Mesendoderm (in vitro differentiated cells): Measurements from ENCODE around the gene RGS14.
A peak's percentile ranks its signal among the peaks of the same experiment; 100 is the strongest.

ENCODE experiments used
- DNase-seq: peaks from one replicate; pipeline ENCODE4 v3.0.0; 2013
- H2AK5ac ChIP-seq: 2 replicates; pipeline ENCODE4 v1.6.1; 2013; ENCODE audit warnings: low read length, inconsistent platforms
- H2BK120ac ChIP-seq: 2 replicates; pipeline ENCODE4 v1.6.1; 2013; ENCODE audit warnings: low read depth, mild to moderate bottlenecking, low read length, moderate library complexity, mixed read lengths
- H2BK15ac ChIP-seq: replicated peaks from 2 replicates; pipeline ENCODE4 v1.6.1; 2013; ENCODE audit warnings: low read depth, mild to moderate bottlenecking, moderate library complexity
- H2BK5ac ChIP-seq: 2 replicates; pipeline ENCODE4 v1.6.1; 2013; ENCODE audit warnings: low read length, inconsistent platforms
- H3K18ac ChIP-seq: 2 replicates; pipeline ENCODE4 v1.6.1; 2013; ENCODE audit warnings: mild to moderate bottlenecking, low read length, mixed read lengths
- H3K23ac ChIP-seq: one replicate; pipeline ENCODE4 v1.6.1; 2013; ENCODE audit warnings: low read length
- H3K27ac ChIP-seq: 2 replicates; pipeline ENCODE4 v1.5.1; 2013; ENCODE audit warnings: low read depth, mild to moderate bottlenecking, inconsistent platforms, low read length, moderate library complexity
- H3K27me3 ChIP-seq: 2 replicates; pipeline ENCODE4 v1.6.1; 2013; ENCODE audit warnings: low read length, control low read depth, mild to moderate bottlenecking, inconsistent platforms; ENCODE audit not compliant: insufficient read depth, poor library complexity
- H3K36me3 ChIP-seq: 2 replicates; pipeline ENCODE4 v1.6.1; 2013; ENCODE audit warnings: low read length, inconsistent platforms; ENCODE audit not compliant: control insufficient read depth, insufficient read depth
- H3K4ac ChIP-seq: one replicate; pipeline ENCODE4 v1.6.1; 2013; ENCODE audit warnings: low read depth, mild to moderate bottlenecking, low read length, moderate library complexity
- H3K4me1 ChIP-seq: 2 replicates; pipeline ENCODE4 v1.6.1; 2013; ENCODE audit warnings: low read depth, low read length, inconsistent platforms; ENCODE audit not compliant: control insufficient read depth
- H3K4me2 ChIP-seq: 2 replicates; pipeline ENCODE4 v1.6.1; 2013; ENCODE audit warnings: low read length
- H3K4me3 ChIP-seq: 2 replicates; pipeline ENCODE4 v1.5.1; 2013; ENCODE audit warnings: mild to moderate bottlenecking, low read length
- H3K56ac ChIP-seq: one replicate; pipeline ENCODE4 v1.6.1; 2013; ENCODE audit warnings: low read length
- H3K79me1 ChIP-seq: 2 replicates; pipeline ENCODE4 v1.6.1; 2013; ENCODE audit warnings: low read length, inconsistent platforms
- H3K79me2 ChIP-seq: 2 replicates; pipeline ENCODE4 v1.6.1; 2013; ENCODE audit warnings: mild to moderate bottlenecking, low read length; ENCODE audit not compliant: control insufficient read depth, insufficient read depth
- H3K9ac ChIP-seq: 2 replicates; pipeline ENCODE4 v1.6.1; 2013; ENCODE audit warnings: low read length, inconsistent platforms
- H4K5ac ChIP-seq: one replicate; pipeline ENCODE4 v1.6.1; 2013; ENCODE audit warnings: low read length
- H4K8ac ChIP-seq: one replicate; pipeline ENCODE4 v1.6.1; 2013; ENCODE audit warnings: low read depth, mild to moderate bottlenecking, control low read depth, low read length, moderate library complexity
- WGBS: extraction: QIAGEN DNeasy Blood & Tissue Kit; methylation state at CpG from one replicate; pipeline ENCODE4 v1.1.7; 2013; ENCODE audit warnings: low lambda C conversion rate, missing lambda C conversion rate; ENCODE audit not compliant: insufficient coverage; ENCODE audit errors: extremely low coverage; 5-methylcytosine and 5-hydroxymethylcytosine counted together

RGS14 gene

DNA sequence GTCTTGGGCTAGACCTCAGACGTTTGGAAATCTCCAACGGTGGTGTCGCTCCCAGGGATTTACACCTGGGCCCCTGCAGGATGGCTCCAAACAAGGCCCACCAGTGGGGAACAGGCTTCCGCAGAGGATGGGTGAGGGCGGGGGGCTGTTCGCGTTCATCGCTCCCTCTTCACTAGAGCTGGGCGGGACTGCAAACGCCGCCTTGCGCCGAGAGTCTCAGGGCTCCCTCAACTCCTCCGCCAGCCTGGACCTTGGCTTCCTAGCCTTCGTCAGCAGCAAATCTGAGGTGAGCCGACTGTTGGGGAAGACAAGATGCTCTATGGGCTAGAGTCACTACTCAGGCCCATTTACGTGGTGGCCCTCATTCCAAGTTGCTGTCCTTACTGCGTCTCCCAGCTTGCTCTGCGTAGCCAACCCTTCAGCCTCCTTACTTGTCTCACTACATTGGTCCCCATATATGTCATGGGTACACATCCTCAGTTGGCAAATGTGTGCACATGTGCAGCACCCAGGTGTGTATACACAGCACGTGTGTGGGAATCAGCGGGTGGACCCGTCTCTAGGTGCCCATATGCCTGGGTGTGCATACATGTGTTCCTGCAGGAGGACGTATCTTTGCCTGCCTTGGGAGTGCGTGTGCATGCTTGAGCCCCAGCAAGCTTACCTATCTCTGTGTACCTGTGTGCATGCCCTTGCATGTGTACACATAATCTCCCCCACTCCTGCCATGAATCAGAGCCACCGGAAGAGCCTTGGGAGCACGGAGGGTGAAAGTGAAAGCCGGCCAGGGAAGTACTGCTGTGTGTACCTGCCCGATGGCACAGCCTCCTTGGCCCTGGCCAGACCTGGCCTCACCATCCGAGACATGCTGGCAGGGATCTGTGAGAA, 10.5 kb downstream of the RGS14 start:
- WGBS, result no CpG with 5 or more reads among the region's 29 CpGs
- Histone ChIP-seq H3K4me1 (peaks cover 12% of the 10 kb centered on the region), H3K27me3 (no peaks in the 10 kb centered on the region)

DNA sequence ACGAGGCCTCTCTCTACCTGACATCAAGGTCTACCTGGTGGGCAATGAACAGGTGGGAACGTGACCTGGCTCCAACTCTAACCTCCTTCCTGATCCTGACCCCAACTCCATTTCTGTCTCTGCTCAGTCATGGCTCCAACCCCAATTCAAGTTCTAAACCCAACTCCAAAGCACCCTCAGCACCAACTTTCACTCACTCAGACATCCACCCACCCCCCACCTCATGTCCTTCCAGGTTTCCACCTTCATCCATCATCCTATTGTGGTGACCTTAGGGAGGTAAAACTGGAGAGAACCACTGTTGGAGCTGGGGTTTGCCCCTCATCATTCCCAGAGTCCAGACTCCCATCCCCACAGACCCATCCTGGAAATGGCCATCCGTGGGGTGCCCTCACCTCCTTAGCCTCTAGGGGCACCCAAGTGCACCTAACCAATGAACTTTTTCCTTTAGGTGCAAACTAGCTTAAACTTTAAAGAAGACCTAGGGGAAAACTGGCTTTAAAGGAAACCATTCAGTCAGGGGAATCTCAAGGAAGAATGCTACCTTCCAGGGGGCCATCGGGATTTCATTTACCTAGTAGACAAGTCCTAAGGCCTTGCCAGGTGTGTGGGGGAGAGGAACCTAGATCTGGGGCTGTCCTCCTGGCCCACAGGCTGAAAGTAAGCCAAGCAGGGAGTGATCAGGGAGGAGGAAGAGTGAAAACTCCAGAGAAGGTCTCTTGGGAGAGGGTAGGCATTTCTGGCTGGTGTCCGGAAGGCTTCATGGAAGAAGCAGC, 11.3 kb downstream of the RGS14 start:
- H2BK5ac ChIP-seq, result no peak overlapping the region
- H3K4me3 ChIP-seq, result no peak overlapping the region
- no peak overlapping the region for H3K23ac ChIP-seq
- H2BK120ac ChIP-seq, result no peak overlapping the region
- H3K27ac ChIP-seq, result no peak overlapping the region
- peaks cover 12% of the 10 kb centered on the region for H3K4me1 ChIP-seq
- no peak overlapping the region for H3K4me2 ChIP-seq
- H4K5ac ChIP-seq, result no peak overlapping the region
- no peaks in the 10 kb centered on the region for H3K36me3 ChIP-seq
- no CpG with 5 or more reads among the region's 5 CpGs for WGBS
- peak; percentile 43 for DNase-seq
- H3K4ac ChIP-seq, result no peak overlapping the region
- H3K56ac ChIP-seq, result no peak overlapping the region
- no peak overlapping the region for H2AK5ac ChIP-seq
- no peak overlapping the region for H4K8ac ChIP-seq
- no peak overlapping the region for H2BK15ac ChIP-seq
- H3K9ac ChIP-seq, result no peak overlapping the region
- no peaks in the 10 kb centered on the region for H3K27me3 ChIP-seq
- H3K79me1 ChIP-seq, result no peaks in the 10 kb centered on the region
- H3K79me2 ChIP-seq, result no peaks in the 10 kb centered on the region
- no peak overlapping the region for H3K18ac ChIP-seq

More for the DNA sequence above, 10.5 kb downstream of the RGS14 start:
- Histone ChIP-seq H2AK5ac (no peak overlapping the region), H3K36me3 (no peaks in the 10 kb centered on the region), H2BK5ac (no peak overlapping the region), H3K79me1 (no peaks in the 10 kb centered on the region), H4K5ac (no peak overlapping the region), H3K79me2 (no peaks in the 10 kb centered on the region), H3K23ac (no peak overlapping the region), H3K56ac (peak overlapping the region; percentile 81), H4K8ac (no peak overlapping the region), H2BK15ac (no peak overlapping the region), H3K4me3 (no peak overlapping the region), H3K4ac (no peak overlapping the region), H3K27ac (no peak overlapping the region), H2BK120ac (no peak overlapping the region), H3K4me2 (no peak overlapping the region), H3K9ac (peak overlapping the region; percentile 62), H3K18ac (no peak overlapping the region)
- no peak for DNase-seq

DNA sequence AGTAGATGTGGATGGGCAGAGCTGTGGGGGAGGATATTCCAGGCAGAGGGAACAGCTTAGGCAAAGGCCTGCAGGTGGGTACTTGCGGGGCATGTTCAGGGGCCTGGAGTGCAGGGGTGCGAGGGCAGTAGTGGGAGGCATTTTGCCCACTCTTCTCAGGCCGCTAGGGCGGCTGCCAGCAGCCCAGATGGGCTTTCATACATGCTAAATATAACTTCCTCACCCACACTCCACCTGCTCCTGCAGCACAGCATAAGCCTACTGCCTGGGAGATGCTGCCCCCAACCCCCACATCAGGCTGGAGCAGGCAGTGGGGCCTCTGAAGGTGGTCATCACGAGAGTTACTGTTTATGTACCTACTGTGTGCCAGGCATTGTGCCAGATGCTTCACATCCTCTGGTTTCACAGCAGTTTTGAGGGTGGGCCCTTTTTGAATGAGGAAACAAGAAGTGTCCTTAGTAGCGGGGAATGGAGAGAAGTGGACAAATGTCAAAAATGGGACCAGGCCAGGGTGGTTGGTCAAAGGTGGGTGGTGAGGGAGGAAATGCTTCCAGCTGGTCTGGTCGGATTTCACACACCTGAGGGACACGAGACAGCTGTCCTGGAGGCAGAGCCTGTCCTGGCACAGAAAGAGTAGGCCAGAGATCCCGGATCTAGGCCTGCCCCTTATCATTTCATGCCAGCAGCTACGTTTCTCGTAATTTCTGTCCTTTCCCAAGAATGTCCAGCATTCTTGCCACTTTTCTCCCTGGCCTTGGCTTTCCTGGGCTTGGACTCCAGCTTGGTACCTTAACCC, 12.1 kb downstream of the RGS14 start:
- Histone ChIP-seq H3K79me2 (no peaks in the 10 kb centered on the region), H3K18ac (no peak overlapping the region), H3K4ac (no peak overlapping the region), H2BK120ac (no peak overlapping the region), H3K4me1 (peaks cover 12% of the 10 kb centered on the region), H3K4me2 (no peak overlapping the region), H4K8ac (no peak overlapping the region), H2BK5ac (no peak overlapping the region), H3K27me3 (no peaks in the 10 kb centered on the region), H3K36me3 (no peaks in the 10 kb centered on the region), H3K56ac (peak overlapping the region; percentile 69), H3K27ac (no peak overlapping the region), H3K79me1 (no peaks in the 10 kb centered on the region), H2BK15ac (no peak overlapping the region), H3K9ac (no peak overlapping the region), H4K5ac (no peak overlapping the region), H3K23ac (no peak overlapping the region), H2AK5ac (no peak overlapping the region), H3K4me3 (no peak overlapping the region)
- no CpG with 5 or more reads among the region's 11 CpGs for WGBS
- no peak for DNase-seq

DNA sequence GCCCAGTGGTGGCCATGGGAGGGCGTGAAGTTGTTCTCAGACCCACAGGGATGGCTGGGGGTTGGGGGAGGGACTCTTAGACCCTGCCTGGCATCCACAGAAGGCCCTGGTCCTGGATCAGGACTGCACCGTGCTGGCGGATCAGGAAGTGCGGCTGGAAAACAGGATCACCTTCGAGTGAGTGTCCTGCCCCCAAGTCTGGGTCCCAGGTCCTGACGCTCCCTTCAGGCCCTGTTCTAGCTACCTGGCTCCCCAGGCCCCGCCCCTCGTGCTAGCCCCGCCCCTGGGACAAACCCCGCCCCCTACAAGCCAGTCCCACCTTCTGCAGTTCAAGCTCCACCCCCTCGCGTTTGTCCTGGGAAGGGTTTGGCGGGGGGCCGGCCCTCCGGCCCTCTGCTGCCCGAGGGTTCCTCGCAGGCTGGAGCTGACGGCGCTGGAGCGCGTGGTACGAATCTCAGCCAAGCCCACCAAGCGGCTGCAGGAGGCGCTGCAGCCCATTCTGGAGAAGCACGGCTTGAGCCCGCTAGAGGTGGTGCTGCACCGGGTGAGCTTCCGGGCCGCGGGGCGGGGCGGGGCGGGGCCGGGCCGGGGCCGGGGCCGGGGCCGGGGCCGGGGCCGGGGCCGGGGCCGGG, 12.9 kb downstream of the RGS14 start:
- Histone ChIP-seq H3K23ac (no peak overlapping the region), H3K4ac (no peak overlapping the region), H3K27me3 (no peaks in the 10 kb centered on the region), H3K79me2 (no peaks in the 10 kb centered on the region), H2BK15ac (no peak overlapping the region), H3K4me1 (peaks cover 12% of the 10 kb centered on the region), H3K18ac (peak overlapping the region; percentile 7), H3K79me1 (no peaks in the 10 kb centered on the region), H3K4me3 (no peak overlapping the region), H2BK120ac (no peak overlapping the region), H3K9ac (no peak overlapping the region), H4K8ac (no peak overlapping the region), H3K36me3 (no peaks in the 10 kb centered on the region), H2AK5ac (no peak overlapping the region), H3K56ac (peak overlapping the region; percentile 69), H2BK5ac (no peak overlapping the region), H4K5ac (no peak overlapping the region), H3K4me2 (no peak overlapping the region), H3K27ac (no peak overlapping the region)
- no CpG with 5 or more reads among the region's 42 CpGs for WGBS
- DNase-seq, result peak; percentile 99
